CD4-positive, alpha-beta T cell treated with Interleukin-6 for 4 hours (primary cell): ENCODE measurements around the gene RIBC2.
"Not testable (repeated sequence)": the region's sequence is repeated elsewhere in the genome, so short reads cannot be mapped to it uniquely, and the experiment has no call there.

Experiments
- DNase-seq: peaks from one replicate; pipeline ENCODE4 v3.0.0-alpha.2; 2020; ENCODE audit warnings: mixed read lengths

The RIBC2 gene

DNA sequence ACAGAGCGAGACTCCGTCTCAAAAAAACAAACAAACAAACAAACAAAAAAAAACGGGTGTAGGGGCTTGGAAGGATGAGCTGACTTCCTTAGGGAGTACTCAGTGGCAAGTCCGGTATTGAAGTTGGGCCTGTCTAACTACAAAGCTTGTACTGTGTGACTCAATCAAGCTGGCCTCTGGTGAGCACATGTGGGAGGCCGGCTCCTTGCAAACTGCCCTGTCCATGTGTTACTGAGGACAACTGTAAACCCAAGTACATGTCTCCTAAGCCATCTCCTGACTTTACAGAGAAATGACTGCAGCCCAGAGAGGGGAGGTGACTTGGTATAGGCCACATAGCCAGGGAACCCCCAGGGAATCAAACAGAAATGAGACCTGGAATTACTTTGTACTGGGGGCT is 11.6 kb downstream of the RIBC2 start:
- no peak for DNase-seq

DNA sequence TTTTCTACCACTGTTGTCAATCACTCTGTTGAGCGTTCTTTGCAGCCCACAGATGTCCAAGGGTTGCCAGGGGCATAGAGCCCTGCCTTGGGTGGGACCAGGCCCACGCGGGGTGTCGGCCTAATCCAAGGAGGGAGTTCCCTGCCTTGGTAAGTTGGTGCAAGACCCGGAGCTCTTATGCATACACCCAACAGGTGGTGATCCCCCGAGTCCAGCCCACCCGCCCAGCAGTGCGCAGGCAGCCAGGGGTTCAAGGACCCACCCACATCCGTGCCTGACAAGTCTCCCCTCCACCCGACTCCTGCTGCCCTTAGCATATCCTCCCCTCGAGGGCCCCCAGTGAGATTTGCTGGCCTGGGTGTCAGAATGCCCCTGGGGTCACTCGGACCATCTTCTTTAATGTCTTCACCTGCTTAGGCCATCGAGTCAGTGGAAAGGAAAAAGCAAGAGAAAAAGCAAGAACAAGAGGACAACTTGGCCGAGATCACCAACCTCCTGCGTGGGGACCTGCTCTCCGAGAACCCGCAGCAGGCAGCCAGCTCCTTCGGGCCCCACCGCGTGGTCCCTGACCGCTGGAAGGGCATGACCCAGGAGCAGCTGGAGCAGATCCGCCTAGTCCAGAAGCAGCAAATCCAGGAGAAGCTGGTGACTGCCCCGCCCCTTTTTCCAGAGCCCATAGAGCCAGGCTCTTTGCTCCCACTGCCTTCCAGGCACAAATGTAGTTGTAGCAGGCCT is 12.2 kb downstream of the RIBC2 start:
- DNase-seq = no peak

DNA sequence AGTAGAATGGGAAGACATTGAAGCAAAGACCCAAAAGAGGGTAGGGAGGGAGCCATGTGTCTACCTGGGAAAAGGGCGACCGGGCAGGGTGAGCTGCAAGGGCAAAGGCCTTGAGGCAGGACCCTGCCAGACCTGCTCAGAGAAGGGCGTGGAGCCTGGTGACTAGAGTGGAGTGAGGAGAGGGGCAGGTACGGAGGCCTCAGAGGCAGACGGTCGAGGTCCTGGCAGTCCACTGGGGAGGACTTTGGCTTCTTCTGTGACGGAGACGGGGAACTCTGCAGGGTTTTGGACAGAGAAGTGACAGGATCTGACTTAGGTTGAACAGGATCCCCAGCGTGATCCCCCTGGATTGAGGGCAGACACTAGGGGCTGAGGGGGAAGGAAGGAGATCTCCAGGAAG is 12.9 kb downstream of the RIBC2 start:
- no peak for DNase-seq

DNA sequence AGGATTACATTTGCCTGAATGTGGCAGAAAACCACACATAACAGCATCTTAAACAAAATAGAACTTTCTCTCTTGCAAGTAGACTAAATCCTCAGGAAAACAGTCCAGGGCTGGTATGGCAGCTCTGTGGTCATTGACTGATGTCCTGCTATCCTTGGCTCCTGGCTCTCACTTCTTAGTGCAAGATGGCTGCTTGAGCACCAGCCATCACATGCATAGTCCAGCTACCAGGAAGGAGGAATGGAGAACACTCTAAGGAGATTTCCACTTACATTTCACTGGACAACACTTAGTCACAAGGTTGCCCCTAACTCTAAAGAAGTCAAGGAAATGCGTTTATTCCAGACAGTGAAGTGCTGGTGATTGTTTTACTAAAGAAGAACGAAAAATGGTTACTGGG is 13.6 kb downstream of the RIBC2 start:
- DNase-seq = no peak

DNA sequence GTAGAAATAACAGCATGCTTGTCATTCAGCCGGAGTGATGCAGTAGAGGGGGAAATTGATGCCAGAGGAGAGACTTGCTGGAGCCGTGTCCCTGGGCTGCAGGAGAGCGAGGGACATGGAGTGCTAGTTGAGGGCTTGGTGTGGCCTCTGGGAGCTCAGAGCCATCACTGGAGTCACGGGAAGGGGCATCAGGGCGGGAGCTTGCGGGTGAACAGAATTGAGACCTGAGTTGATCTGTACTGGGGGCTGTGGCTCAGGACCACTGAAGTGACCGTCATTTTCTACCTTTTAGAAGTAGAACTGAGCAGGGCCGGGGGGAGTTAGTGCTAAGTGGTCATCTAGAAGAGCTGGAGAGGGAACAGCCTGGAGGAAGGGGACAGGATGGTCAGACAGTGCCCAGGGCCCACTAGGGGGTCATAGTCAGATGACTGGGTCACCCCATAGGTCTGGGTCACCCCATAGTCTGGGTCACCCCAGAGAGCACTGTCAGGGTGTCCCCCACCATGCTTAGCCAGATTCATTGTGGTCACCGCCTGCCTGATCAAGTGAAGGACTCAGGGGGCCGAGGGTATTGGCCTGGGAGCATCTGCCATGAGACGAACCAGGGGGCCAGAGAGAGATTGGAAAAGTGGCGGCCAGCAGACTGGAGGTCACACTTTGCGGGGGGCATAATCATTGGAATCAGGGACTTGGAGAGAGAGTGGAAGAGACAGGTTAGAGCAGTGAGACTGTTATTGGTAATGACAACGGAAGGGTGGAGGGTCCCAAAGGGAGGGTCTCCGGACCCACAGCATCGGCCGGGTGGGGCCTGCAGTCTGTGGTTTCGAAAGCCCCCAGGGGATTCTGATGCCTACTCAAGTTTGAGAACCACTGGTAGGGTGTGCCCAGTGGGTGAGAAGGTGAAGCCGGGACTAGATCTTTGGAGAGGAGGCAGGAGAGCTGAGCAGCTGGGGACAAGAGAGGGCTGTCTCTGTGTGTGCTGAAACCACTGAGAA is 15.2 kb downstream of the RIBC2 start:
- no peak for DNase-seq

DNA sequence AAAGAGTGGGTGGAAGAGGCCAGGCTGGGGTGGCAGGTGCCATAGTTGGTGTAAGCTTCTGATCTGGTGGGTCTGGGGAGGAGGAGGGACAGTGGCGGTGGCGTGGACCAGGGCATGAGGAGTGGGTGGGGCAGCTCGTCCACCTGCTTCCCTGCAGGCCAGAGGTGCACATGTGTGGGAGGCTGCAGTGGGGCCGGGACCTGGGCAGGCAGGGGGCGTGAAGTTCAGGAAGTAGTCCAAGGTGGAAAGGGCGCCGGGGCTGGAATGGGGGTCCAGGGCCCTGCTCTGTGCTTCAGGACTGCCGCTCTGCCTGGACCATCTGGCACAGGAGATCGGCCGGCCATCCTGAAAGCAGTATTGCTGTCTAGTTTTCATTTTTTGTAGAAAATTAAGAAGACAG is 15.9 kb downstream of the RIBC2 start:
- no peak for DNase-seq

DNA sequence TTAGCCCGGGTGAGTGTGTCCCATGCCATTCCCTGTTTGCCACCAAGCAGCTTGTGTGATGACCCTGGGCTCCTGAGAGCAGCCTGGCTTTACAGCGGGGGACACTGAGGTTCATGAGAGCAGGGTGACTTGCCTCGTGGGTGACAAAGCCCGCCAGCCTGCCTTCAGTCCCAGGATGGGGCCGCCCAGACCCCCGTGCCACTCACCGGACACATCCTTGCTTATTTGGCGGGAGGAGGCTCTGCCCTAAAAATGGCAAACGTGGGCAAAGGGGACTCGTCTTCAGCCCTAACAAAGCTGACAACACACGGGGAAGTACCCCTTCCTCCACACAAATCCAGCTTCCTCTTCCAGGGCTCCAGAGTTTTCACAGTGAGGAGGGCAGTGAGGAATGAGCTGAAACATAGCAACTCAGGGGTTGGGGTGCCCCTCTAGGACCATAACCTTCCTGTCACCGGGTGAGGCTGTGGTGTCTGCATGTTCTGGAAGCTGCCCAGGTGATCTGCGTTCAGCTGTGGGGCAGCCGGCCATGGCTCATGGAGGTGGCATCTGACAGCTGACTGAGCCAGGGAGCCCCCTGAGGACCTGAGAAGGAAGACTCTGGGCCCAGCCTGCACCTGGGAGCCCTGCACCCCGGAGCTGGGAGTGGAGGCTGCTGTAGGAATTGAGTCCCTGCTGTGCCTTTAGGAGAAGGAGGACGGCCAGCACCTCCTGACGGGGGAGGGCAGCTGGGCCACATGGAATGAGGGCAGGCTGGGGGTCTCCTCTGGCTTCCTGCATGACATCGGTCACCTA is 16.7 kb downstream of the RIBC2 start:
- DNase-seq = no peak

DNA sequence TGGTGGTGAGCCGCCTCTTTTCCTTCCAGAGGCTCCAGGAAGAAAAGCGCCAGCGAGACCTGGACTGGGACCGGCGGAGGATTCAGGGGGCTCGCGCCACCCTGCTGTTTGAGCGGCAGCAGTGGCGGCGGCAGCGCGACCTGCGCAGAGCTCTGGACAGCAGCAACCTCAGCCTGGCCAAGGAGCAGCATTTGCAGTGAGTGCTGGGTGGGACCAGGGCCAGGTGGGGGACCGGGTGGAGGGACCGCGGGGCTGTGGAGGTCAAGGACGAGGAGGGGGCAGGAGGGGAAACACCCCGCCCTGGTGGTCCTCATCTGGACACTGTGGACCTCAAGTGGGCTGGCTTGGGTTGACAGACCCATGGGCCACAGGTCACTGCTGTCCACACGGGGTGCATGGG is 17.4 kb downstream of the RIBC2 start:
- no peak for DNase-seq

DNA sequence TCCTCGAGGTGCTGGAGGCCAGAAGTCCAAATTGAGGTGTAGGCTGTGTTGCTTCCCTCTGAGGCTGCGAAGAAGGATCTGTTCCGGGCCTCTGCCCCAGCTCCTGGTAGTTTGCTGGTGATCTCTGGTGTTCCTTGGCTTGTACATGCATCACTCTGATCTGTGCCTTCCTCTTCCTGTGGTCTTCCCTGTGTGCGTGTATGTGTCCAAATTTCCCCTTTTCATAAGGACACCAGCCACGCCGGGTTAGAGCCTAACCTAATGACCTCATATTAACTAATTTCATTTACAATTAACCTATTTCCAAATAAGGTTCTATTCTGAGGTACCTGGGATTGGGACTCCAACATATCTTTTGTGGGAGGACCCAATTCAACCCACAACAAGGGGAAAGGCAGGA is 21.5 kb downstream of the RIBC2 start:
- no peak for DNase-seq

DNA sequence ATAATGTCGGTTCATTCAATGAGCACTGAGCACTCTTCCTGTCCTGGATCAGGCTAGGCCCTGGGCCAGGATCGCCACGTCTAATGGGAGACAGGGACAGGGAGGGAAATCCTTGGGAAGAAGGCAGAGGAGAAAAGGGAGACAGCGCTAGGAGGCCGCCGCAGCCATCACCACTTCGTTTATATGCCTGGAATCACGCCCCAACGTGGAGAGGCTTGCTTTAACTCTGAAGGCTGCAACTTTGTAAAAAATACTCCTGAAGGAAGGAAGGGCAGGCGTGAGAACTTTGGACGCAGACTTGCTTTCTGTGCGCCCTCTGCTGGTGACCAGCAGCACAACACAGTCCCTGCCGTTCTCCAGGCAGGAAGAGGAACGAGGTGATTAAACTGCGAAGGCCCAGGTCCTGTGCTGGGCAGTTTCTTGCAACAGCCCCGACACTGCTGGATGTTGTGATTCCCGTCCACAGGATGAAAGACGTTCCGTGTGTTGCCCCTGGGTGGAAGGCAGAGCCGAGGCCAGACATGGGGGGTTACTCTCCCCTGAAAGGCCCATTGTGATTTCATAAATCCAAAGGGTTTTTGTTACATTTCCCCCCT is 22.1 kb downstream of the RIBC2 start:
- peak; percentile 89 for DNase-seq

DNA sequence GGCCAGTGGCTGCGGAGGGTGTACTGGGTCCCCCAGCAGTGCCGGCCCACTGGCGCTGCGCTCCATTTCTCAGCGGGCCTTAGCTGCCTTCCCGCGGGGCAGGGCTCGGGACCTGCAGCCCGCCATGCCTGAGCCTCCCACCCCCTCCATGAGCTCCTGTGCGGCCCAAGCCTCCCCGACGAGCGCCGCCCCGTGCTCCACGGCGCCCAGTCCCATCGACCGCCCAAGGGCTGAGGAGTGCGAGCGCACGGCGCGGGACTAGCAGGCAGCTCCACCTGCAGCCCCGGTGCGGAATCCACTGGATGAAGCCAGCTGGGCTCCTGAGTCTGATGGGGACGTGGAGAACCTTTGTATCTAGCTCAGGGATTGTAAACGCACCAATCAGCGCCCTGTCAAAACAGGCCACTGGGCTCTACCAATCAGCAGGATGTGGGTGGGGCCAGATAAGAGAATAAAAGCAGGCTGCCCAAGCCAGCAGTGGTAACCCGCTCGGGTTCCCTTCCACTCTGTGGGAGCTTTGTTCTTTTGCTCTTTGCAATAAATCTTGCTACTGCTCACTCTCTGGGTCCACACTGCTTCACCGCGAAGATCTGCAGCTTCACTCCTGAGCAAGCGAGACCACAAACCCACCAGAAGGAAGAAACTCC is 23.5 kb downstream of the RIBC2 start:
- DNase-seq = not testable (repeated sequence)

DNA sequence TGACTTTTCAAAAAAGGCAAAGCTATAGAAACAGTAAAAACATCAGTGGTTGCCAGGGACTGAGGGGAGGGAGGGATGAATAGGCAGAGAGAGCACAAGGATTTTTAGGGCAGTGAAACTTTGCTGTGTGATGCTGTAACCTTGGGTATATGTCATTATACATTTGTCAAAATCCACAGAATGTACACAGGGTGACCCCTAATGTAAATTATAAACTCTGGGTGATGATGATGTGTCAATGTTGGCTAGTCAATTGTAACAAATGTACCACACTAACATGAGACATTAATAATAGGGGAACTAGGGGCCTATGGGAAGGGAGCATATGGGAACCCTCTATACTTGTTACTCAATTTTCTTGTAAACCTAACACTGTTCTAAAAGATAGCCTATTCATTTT is 24.8 kb downstream of the RIBC2 start:
- no peak for DNase-seq

DNA sequence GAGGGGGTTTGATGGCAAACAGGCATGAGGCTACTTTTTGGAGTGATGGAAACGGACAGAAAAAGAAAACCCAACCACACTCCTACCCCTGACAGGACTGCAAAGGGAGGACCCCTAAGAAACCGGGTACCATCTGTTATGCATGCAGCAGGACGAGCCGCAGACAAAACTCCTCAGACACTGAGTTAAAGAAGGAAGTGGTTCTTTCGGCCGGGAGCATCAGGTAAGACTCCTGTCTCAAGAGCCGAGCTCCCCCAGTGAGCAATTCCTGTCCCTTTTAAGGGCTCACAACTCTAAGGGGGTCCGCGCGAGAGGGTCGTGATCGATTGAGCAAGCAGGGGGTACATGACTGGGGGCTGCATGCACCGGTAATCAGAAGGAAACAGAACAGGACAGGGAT is 27.2 kb downstream of the RIBC2 start:
- peak; percentile 14 for DNase-seq

DNA sequence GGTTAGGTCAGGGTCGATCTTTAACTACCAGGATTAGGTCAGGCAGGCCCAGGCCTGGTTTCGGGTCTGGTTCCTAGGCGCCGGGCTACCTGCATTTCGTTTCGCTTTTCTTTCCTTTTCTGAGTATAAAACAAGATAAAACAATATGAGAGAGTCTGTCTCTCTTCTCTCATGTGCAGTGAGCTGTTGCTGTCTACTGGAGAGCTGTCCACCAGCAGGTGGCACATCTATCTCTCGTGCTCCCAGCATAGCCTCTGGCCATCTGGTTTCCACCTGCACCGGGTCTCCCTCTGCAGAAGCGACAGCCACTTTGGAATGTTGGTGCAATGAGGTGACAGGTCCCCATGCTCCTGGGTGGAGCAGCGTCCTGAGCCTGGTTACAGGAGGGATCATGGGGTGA is 27.6 kb downstream of the RIBC2 start:
- DNase-seq = peak; percentile 38

DNA sequence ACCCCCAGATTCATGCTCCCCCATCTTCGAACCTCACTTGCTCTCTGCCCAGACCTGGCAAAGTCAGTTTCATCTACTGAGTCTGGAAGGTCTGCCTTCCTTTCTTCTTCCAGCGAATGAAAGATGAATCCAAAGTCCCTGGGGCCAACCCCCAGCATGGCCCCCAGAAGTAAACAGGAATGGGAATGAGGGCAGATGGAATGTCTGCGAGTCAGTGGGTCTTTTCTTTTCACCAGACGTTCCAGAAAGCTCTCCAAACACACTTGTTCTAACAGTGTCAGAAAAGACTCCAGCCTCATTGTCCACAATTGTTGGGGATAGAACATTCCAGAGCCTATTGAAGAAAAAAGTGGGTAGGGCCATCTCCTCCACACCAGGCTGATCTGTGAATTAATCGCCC is 28.6 kb downstream of the RIBC2 start:
- no peak for DNase-seq

DNA sequence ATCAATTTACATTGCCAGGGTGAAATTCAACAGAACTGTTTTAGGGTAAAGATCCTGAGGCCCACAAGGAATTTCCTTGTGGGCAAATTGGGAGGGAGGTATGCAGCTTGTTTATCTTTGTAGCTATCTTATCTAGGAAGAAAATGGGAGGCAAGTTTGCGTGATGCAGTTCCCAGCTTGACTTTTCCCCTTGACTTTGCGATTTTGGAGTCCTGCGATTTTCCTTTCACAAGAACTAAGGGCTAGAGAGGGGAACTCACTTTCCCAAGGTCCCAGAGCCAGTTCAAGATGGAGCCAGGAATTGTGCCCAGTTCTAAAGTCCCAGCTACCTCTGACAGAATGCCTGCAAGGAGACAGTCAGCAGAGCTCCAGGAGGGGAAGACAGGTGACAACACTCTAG is 30.7 kb downstream of the RIBC2 start:
- no peak for DNase-seq

DNA sequence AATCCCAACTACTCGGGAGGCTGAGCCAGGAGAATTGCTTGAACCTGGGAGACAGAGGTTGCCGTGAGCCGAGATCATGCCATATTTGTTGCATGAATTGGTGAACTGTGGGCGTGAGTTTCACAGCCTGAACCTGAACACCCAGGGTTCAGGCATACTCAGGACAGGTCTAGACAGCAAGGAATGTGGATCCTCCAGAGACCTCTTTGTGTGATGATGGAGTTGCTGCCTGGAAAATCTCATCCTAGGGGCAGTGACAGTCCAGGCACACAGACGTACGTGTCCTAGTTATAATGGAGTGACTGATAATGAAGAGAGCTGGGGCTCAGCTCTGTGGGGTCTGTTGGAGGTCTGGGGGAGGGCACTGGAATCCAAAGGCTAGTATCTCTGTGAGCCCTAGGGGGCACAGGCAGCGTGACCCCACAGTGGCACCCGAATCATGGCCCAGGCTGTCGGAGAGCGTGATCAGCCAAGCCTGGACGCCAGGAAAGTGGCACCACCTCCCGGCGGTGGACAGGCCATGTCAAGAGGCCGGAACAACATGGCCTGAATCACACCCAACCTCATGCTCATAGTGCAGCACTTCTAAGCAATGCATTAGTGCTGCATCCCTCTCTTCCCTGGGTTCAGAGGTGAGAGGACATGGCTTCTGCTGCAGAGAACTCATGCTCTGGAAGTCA is 31.7 kb downstream of the RIBC2 start:
- no peak for DNase-seq

DNA sequence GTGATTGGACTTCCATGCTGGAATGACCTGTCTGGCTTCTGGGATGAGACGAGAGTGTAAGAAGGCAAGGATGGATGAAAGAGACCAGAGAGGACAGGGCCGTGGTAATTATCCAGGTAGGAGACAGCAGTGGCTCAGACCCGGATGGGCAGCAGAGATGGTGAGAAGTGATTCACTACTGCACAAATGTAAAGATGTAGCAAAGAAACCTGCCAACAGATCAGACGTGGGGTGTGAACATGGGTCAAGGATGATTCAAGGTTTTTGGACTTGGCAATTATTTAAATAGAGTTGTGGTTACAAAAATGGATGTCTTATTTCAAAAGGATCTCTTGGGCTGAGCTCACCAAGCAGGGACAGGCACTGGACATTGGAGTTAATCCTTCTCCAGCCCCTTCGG is 32.7 kb downstream of the RIBC2 start:
- DNase-seq = no peak

DNA sequence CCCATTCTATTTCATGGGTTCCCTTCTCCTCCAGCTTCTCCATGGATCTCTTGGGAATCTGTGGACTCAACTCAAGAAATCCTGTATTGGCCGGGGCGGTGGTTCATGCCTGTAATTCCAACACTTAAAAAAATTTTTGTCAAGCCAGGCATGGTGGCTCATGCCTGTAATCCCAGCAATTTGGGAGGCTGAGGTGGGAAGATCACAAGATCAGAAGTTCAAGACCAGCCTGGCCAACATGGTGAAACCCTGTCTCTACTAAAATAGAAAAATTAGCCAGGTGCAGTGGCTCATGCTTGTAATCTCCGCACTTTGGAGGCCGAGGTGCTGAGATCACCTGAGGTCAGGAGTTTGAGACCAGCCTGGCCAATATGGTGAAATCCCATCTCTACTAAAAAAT is 34.1 kb downstream of the RIBC2 start:
- not testable (repeated sequence) for DNase-seq

DNA sequence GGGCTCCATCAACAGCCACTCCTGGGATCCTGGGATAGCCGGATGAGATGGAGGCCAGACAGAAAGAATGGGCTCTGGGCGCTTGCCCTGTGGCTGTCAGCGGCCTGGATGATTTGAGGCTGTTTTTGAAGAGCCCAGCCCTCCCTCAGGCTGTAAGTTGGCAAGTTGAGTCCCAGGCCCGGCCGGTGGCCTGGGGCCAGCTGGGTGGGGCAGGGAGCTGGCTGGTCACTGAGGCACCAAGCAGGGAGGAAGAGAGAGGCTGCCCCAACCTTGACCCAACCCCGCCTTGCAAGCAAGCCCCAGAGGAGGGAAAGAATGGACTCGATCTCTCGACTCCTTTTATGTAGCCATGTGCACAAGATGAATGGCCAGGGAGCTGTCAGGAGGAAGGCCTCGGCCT is 34.9 kb downstream of the RIBC2 start:
- no peak for DNase-seq

DNA sequence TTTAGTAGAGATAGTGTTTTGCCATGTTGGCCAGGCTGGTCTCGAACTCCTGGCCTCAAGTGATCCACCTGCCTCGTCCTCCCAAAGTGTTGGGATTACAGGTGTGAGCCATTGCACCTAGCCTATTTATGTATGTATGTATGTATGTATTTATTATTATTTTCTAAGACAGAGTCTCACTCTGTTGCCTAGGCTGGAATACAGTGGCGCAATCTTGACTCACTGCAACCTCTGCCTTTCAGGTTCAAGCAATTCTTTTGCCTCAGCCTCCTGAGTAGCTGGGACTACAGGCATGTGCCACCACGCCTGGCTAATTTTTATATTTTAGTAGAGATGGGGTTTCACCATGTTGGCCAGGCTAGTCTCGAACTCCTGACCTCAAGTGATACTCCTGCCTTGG is 35.9 kb downstream of the RIBC2 start:
- DNase-seq = not testable (repeated sequence)
